GM19324 (cell line): ENCODE data around the gene TOM1L2.
"Not testable (repeated sequence)": the region's sequence is repeated elsewhere in the genome, so short reads cannot be mapped to it uniquely, and the experiment has no call there.

ENCODE experiments used
- ATAC-seq: cut with Tn5 transposase; IDR thresholded peaks from one replicate; pipeline ENCODE4 v1.9.1; 2021; ENCODE audit warnings: mild to moderate bottlenecking, moderate library complexity; ENCODE audit not compliant: unreplicated experiment, low FRiP score

TOM1L2 gene

GRCh38 chr17:17928398-17929287, 43.6 kb downstream of the TOM1L2 start:
- no peak for ATAC-seq

- no peak for ATAC-seq
Observed at GRCh38 chr17:17926840-17927449, 45.3 kb downstream of the TOM1L2 start.

- ATAC-seq, result no peak
Observed at GRCh38 chr17:17926036-17926435, 46.2 kb downstream of the TOM1L2 start.

- no peak for ATAC-seq
Observed at GRCh38 chr17:17924857-17925250, 47.3 kb downstream of the TOM1L2 start.

GRCh38 chr17:17924131-17924856, 47.9 kb downstream of the TOM1L2 start:
- ATAC-seq, result no peak

GRCh38 chr17:17922070-17922614, 50.1 kb downstream of the TOM1L2 start:
- no peak for ATAC-seq

GRCh38 chr17:17921192-17922069, 50.8 kb downstream of the TOM1L2 start:
- ATAC-seq, result no peak

- no peak for ATAC-seq
Observed at GRCh38 chr17:17919169-17920107, 52.8 kb downstream of the TOM1L2 start.

- ATAC-seq, result no peak
Observed at GRCh38 chr17:17917394-17917793, 54.8 kb downstream of the TOM1L2 start.

- ATAC-seq, result no peak
Observed at GRCh38 chr17:17915183-17915582, 57.0 kb downstream of the TOM1L2 start.

GRCh38 chr17:17913695-17914332, 58.4 kb downstream of the TOM1L2 start:
- ATAC-seq, result no peak

GRCh38 chr17:17912336-17912735, 59.9 kb downstream of the TOM1L2 start:
- not testable (repeated sequence) for ATAC-seq

- no peak for ATAC-seq
Observed at GRCh38 chr17:17911001-17911613, 61.1 kb downstream of the TOM1L2 start.

- no peak for ATAC-seq
Observed at GRCh38 chr17:17910060-17910459, 62.1 kb downstream of the TOM1L2 start.

- ATAC-seq, result no peak
Observed at GRCh38 chr17:17909078-17909477, 63.1 kb downstream of the TOM1L2 start.

- ATAC-seq, result no peak
Observed at GRCh38 chr17:17907469-17907868, 64.7 kb downstream of the TOM1L2 start.

GRCh38 chr17:17906418-17907215, 65.6 kb downstream of the TOM1L2 start:
- no peak for ATAC-seq
